HFF-Myc (cell line): ENCODE results near the gene LIMA1.
"Not testable (repeated sequence)": the region's sequence is repeated elsewhere in the genome, so short reads cannot be mapped to it uniquely, and the experiment has no call there.

Experiments
- DNase-seq: peaks from one replicate; pipeline ENCODE4 v3.0.0-alpha.2; 2011; ENCODE audit warnings: low read depth; ENCODE audit errors: extremely low read depth
- H3K4me3 ChIP-seq: replicated peaks from 2 replicates; pipeline ENCODE4 v1.5.1; 2011; ENCODE audit warnings: low read depth, mild to moderate bottlenecking, control low read depth, low read length
- CTCF ChIP-seq: IDR thresholded peaks from 2 replicates; pipeline ENCODE4 v1.5.1; 2012; ENCODE audit warnings: mild to moderate bottlenecking, low read depth, low read length, control low read depth; ENCODE audit errors: missing control alignments

The LIMA1 gene

GRCh38 chr12:50230217-50230616 lies 53.1 kb downstream of the LIMA1 start:
- DNase-seq = no peak
- no peak overlapping the region for H3K4me3 ChIP-seq
- no peak for TF ChIP-seq CTCF

DNA sequence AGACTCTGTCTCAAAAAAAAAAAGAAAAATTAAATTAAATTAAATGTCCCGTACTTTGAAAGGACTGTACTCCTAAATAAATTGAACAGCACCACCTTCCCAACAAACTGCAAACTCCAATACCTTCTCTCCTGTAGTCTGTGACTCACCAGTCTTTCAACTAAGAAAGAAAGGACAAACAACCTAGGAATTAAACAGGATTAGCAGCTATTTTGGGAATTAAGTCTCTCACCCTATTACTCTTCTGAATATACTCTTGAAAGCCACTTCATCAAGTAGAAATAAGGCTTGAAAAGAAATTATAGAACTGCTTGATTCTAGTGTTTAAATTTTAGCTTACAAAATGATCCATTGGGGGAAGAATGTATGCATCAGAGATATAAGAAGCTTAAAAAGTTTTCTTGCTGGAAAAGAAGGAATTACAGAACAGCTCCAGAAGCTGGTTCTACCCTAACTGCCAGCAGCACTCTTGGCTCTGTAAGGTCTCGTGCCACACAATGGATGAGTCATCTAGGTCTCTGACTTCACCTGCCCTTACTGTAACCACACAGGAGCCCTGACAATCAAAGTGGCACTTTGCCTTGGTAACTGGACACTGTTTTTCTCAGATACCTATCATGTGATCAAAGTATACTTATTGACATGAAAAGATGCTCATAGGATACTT lies 59.2 kb downstream of the LIMA1 start:
- TF ChIP-seq CTCF = no peak
- DNase-seq = no peak
- no peak overlapping the region for H3K4me3 ChIP-seq

GRCh38 chr12:50222275-50222783 lies 61.0 kb downstream of the LIMA1 start:
- peak overlapping the region; percentile 90 for H3K4me3 ChIP-seq
- peak; percentile 33 for TF ChIP-seq CTCF
- DNase-seq = peak; percentile 89

DNA sequence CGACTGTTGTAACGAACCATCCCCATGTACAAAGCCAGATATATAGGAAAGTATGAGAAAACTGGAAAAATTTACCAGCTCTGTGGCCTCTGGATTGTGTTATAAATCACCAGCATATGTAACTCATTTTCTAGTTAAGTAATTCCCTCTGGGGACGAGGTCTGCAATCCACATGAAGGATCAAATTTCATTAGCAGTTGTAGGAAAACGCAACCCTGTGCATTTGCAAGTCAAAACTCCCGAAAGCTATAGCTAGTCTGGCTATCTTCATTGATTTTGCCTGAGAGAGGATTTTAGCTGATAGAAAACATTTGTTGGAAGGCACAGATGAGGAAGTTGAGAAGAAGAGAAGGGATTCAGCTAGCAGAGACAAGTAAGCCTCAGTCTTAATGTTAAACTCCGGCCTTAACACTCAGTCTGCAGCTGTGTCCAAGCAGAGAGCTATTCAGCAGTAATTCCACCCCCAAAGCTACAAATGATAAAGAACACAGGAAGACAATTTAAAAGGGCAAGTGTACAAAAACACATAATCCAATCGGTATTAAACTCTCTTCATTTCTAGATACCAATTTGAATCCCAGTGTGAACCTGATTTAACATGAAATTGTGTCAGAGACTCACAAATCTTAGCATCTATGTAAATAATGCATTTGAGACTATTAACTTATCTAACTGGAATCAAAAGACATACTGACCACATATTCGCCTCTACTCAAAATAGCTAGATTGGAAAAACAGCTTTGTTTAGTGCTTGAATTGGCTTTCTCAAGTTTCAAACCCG lies 61.9 kb downstream of the LIMA1 start:
- TF ChIP-seq CTCF = no peak
- peak; percentile 96 for DNase-seq
- H3K4me3 ChIP-seq = peak overlapping the region; percentile 90

DNA sequence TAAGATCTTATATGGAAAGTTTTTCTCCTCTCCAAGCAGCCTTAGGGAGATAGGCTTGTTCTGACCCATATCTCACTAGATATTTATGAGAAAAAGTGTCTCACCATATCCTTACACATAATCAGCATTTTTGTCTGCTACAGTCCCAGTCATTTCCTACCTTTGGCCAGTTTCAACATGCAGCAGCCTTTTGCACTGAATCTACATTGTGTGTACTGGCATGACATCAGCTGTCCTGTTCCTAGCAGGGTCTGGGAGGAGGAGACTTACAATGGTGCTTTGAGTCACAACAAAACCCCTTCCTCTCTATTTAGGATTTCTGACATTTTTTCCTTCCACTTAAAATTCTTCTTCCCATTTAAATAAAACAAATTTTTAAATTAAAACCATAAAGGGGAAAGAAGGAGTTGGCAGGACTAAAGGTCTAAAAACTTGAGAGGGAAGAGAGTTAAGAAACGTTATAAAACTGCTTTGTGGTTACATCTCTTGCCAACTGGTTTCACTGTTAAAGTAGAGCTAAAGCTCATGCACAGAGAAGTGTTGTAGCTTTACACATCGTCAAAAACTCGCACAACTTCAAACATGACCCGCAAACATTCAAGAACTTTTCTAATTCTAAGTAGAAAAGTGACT lies 62.8 kb downstream of the LIMA1 start:
- peak overlapping the region; percentile 90 for H3K4me3 ChIP-seq
- DNase-seq = no peak
- TF ChIP-seq CTCF = no peak

GRCh38 chr12:50219544-50219943 lies 63.8 kb downstream of the LIMA1 start:
- TF ChIP-seq CTCF = no peak
- DNase-seq = no peak
- peak overlapping the region; percentile 90 for H3K4me3 ChIP-seq

DNA sequence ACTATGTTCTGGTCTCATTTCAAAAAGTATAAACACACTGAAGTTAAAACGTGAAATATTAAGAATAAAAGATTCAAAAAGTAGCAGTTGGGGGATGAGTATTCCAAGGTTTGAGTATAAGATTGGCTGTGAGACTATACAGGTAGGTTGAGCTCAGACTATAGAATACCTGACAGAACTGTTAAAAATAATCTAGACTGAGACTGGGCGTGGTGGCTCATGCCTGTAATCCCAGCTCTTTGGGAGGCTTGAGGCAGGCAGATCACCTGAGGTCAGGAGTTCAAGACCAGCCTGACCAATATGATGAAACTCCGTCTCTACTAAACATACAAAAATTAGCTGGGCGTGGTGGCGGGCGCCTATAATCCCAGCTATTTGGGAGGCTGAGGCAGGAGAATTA lies 64.3 kb downstream of the LIMA1 start:
- H3K4me3 ChIP-seq, DNase-seq: not testable (repeated sequence)
